H1 (cell line): Measurements from ENCODE around the gene DYNLT3. TPM values are rescaled to one million over a fixed set of nuclear protein-coding genes. Genes with fewer than 3 reads are reported as not detected.

Experiments
- CTCF ChIA-PET: fragments of 300-600 bp; sonication (Branson Sonifier 250); formaldehyde crosslinking; loops from one replicate; lab custom pipeline; 2021; ENCODE audit not compliant: partially characterized antibody; lab: Charles Lee
- POLR2A ChIA-PET: fragments of 300-600 bp; sonication (Branson Sonifier 250); formaldehyde crosslinking; loops from one replicate; lab custom pipeline; 2021; ENCODE audit warnings: inconsistent platforms; ENCODE audit not compliant: partially characterized antibody; lab: Charles Lee
- DNase-seq, 2 experiments: peaks; one replicate each; pipeline versions ENCODE4 v3.0.0 to v3.0.0-alpha.2; 2010 to 2022; ENCODE audit warnings: low spot score in 2 of 2, low read depth in 1 of 2, mixed read lengths in 1 of 2
- FAIRE-seq: peaks from 2 replicates; lab custom pipeline; 2011; peaks lifted over from hg19 to GRCh38; lab: Jason Lieb, UNC
- H2AFZ ChIP-seq: 2 replicates; pipeline ENCODE4 v1.8.1; 2012; ENCODE audit warnings: low read length, inconsistent platforms
- H2AK5ac ChIP-seq: 2 replicates; pipeline ENCODE4 v1.6.1; 2013; ENCODE audit warnings: low read depth, low read length
- H2BK120ac ChIP-seq: replicated peaks from 2 replicates; pipeline ENCODE3; 2013; ENCODE audit warnings: low read depth, low read length, inconsistent platforms
- H2BK12ac ChIP-seq: 2 replicates; pipeline ENCODE4 v1.6.1; 2013; ENCODE audit warnings: low read depth, low read length
- H2BK15ac ChIP-seq: 2 replicates; pipeline ENCODE4 v1.6.1; 2013; ENCODE audit warnings: low read length
- H2BK20ac ChIP-seq: 2 replicates; pipeline ENCODE4 v1.6.1; 2013; ENCODE audit warnings: low read length
- H2BK5ac ChIP-seq: 2 replicates; pipeline ENCODE4 v1.6.1; 2013; ENCODE audit warnings: low read depth, low read length
- H3K14ac ChIP-seq: 2 replicates; pipeline ENCODE4 v1.6.1; 2013; ENCODE audit warnings: inconsistent platforms; ENCODE audit not compliant: insufficient read length
- H3K18ac ChIP-seq: 2 replicates; pipeline ENCODE4 v1.6.1; 2013; ENCODE audit warnings: low read length; ENCODE audit errors: extremely low read depth
- H3K23ac ChIP-seq: 2 replicates; pipeline ENCODE4 v1.6.1; 2013; ENCODE audit warnings: inconsistent platforms; ENCODE audit not compliant: insufficient read length
- H3K23me2 ChIP-seq: 2 replicates; pipeline ENCODE4 v1.6.1; 2013; ENCODE audit warnings: low read depth, low read length
- H3K27ac ChIP-seq: 2 replicates; pipeline ENCODE4 v1.6.1; 2011; ENCODE audit warnings: low read depth, low read length, inconsistent platforms
- H3K27me3 ChIP-seq, 4 experiments: replicated peaks in 1 of 4; 1 replicate in 1 of 4; 2 replicates in 3 of 4; pipeline versions ENCODE4 v1.6.1 to v1.8.1; 2011 to 2013; ENCODE audit warnings: low read length in 3 of 4, mild to moderate bottlenecking in 3 of 4, inconsistent platforms in 2 of 4, mixed read lengths in 2 of 4, moderate library complexity in 1 of 4; ENCODE audit not compliant: control insufficient read depth in 3 of 4, insufficient read depth in 3 of 4; ENCODE audit errors: extremely low read depth in 1 of 4
- H3K36me3 ChIP-seq, 4 experiments: 2 replicates each; pipeline versions ENCODE4 v1.6.1 to v1.8.1; 2011 to 2013; ENCODE audit warnings: mild to moderate bottlenecking in 4 of 4, low read length in 3 of 4, moderate library complexity in 2 of 4, control low read depth in 1 of 4, inconsistent platforms in 1 of 4; ENCODE audit not compliant: insufficient read depth in 4 of 4, control insufficient read depth in 2 of 4
- H3K4ac ChIP-seq: replicated peaks from 2 replicates; pipeline ENCODE3; 2013; ENCODE audit warnings: low read length, low read depth, mixed read lengths, inconsistent platforms; ENCODE audit not compliant: insufficient read length
- H3K4me1 ChIP-seq, 4 experiments: replicated peaks in 1 of 4; 1 replicate in 1 of 4; 2 replicates in 3 of 4; pipeline versions ENCODE4 v1.6.1 to v1.8.1; 2011 to 2013; ENCODE audit warnings: low read length in 3 of 4, inconsistent platforms in 2 of 4, mixed read lengths in 1 of 4; ENCODE audit not compliant: insufficient read depth in 4 of 4, control insufficient read depth in 3 of 4
- H3K4me2 ChIP-seq, 2 experiments: 2 replicates each; pipeline versions ENCODE4 v1.6.1 to v1.8.1; 2011 to 2013; ENCODE audit warnings: low read depth in 2 of 2, low read length in 2 of 2, control low read depth in 1 of 2, inconsistent platforms in 1 of 2, mild to moderate bottlenecking in 1 of 2; ENCODE audit not compliant: insufficient read depth in 1 of 2
- H3K4me3 ChIP-seq, 4 experiments: fragments of 200-600, 300-600 bp in 1 of 4; sonication (generic), shearing (Covaris generic), sonication (Bioruptor Twin) in 1 of 4; 2 replicates each; pipeline versions ENCODE4 v1.5.1 to v1.8.1; 2011 to 2016; ENCODE audit warnings: low read length in 4 of 4, low read depth in 3 of 4, control low read depth in 2 of 4, inconsistent platforms in 2 of 4, mild to moderate bottlenecking in 2 of 4, mixed read lengths in 1 of 4, moderate library complexity in 1 of 4; ENCODE audit not compliant: insufficient read depth in 2 of 4; ENCODE audit errors: extremely low read depth in 1 of 4
- H3K56ac ChIP-seq: replicated peaks from 2 replicates; pipeline ENCODE3; 2013; ENCODE audit warnings: low read depth, mild to moderate bottlenecking, mixed read lengths, low read length, inconsistent platforms; ENCODE audit not compliant: insufficient read length
- H3K79me1 ChIP-seq: 2 replicates; pipeline ENCODE4 v1.6.1; 2013; ENCODE audit warnings: low read depth, low read length, control low read depth
- H3K79me2 ChIP-seq, 2 experiments: 2 replicates each; pipeline versions ENCODE4 v1.6.1 to v1.8.1; 2012 to 2013; ENCODE audit warnings: low read length in 2 of 2, mild to moderate bottlenecking in 2 of 2, inconsistent platforms in 1 of 2; ENCODE audit not compliant: insufficient read depth in 2 of 2, control insufficient read depth in 1 of 2
- H3K9ac ChIP-seq, 4 experiments: replicated peaks in 1 of 4; 1 replicate in 1 of 4; 2 replicates in 3 of 4; pipeline versions ENCODE4 v1.6.1 to v1.8.1; 2011 to 2013; ENCODE audit warnings: low read depth in 3 of 4, low read length in 3 of 4, control low read depth in 2 of 4, mild to moderate bottlenecking in 2 of 4, moderate library complexity in 2 of 4, inconsistent platforms in 1 of 4; ENCODE audit errors: extremely low read depth in 1 of 4
- H3K9me3 ChIP-seq, 2 experiments: 2 replicates each; pipeline versions ENCODE4 v1.6.1 to v1.8.1; 2012 to 2013; ENCODE audit warnings: mild to moderate bottlenecking in 2 of 2, moderate library complexity in 2 of 2, control low read depth in 1 of 2, inconsistent platforms in 1 of 2, low read depth in 1 of 2, low read length in 1 of 2, mixed read lengths in 1 of 2; ENCODE audit not compliant: insufficient read depth in 2 of 2
- H4K20me1 ChIP-seq, 2 experiments: replicated peaks in 1 of 2; 2 replicates each; pipeline versions ENCODE3 to v1.8.1; 2011 to 2013; ENCODE audit warnings: inconsistent platforms in 2 of 2, low read length in 2 of 2, mild to moderate bottlenecking in 1 of 2; ENCODE audit not compliant: insufficient read depth in 2 of 2, control insufficient read depth in 1 of 2
- H4K5ac ChIP-seq: 2 replicates; pipeline ENCODE4 v1.6.1; 2013; ENCODE audit warnings: low read length, low read depth, mixed read lengths, inconsistent platforms; ENCODE audit not compliant: insufficient read length
- H4K8ac ChIP-seq: 2 replicates; pipeline ENCODE4 v1.8.0; 2013; ENCODE audit warnings: mild to moderate bottlenecking, moderate library complexity, low read length, inconsistent platforms; ENCODE audit not compliant: insufficient read depth; ENCODE audit errors: extremely low read depth
- H4K91ac ChIP-seq: replicated peaks from 2 replicates; pipeline ENCODE3; 2013; ENCODE audit warnings: low read length, mixed read lengths, inconsistent platforms; ENCODE audit not compliant: insufficient read length
- ATF3 ChIP-seq: IDR thresholded peaks from 2 replicates; pipeline ENCODE4 v1.6.1; 2011; ENCODE audit warnings: low read depth, mild to moderate bottlenecking, low read length; ENCODE audit not compliant: insufficient read depth
- BRCA1 ChIP-seq: IDR thresholded peaks from 2 replicates; pipeline ENCODE4 v1.6.1; 2012; ENCODE audit warnings: low read depth, low read length, improper control_type of control experiment
- CBX5 ChIP-seq: fragments of 300-800, 300-1000 bp; sonication (generic); IDR thresholded peaks from 2 replicates; pipeline ENCODE4 v1.7.1; 2016; ENCODE audit warnings: antibody characterized with exemption, low read length, low read depth
- CBX8 ChIP-seq: fragments of 300-800, 300-1000 bp; sonication (generic); IDR thresholded peaks from 2 replicates; pipeline ENCODE4 v1.7.1; 2016; ENCODE audit warnings: low read depth, low read length, borderline replicate concordance
- CEBPB ChIP-seq: IDR thresholded peaks from 2 replicates; pipeline ENCODE4 v1.6.1; 2012; ENCODE audit warnings: low read depth, low read length
- CHD2 ChIP-seq: IDR thresholded peaks from 2 replicates; pipeline ENCODE4 v1.6.1; 2012; ENCODE audit warnings: low read length, improper control_type of control experiment
- E2F6 ChIP-seq: IDR thresholded peaks from 2 replicates; pipeline ENCODE4 v1.6.1; 2012; ENCODE audit warnings: inconsistent platforms
- EZH2 ChIP-seq: fragments of 200-600 bp; sonication (generic); IDR thresholded peaks from 2 replicates; pipeline ENCODE4 v1.7.1; 2012; ENCODE audit warnings: low read depth, mild to moderate bottlenecking, moderate library complexity, low read length, inconsistent platforms; ENCODE audit not compliant: severe bottlenecking
- HDAC6 ChIP-seq: IDR thresholded peaks from one replicate; pipeline ENCODE4 v1.7.1; 2012; ENCODE audit warnings: low read depth, mild to moderate bottlenecking, inconsistent platforms, low read length, moderate library complexity
- JUND ChIP-seq: IDR thresholded peaks from 2 replicates; pipeline ENCODE4 v1.6.1; 2011; ENCODE audit warnings: mild to moderate bottlenecking, improper control_type of control experiment, low read length
- KDM5A ChIP-seq: fragments of 200-600 bp; IDR thresholded peaks from 2 replicates; pipeline ENCODE4 v1.7.1; 2012; ENCODE audit warnings: mild to moderate bottlenecking, low read length, inconsistent platforms, mixed read lengths
- PHF8 ChIP-seq: fragments of 200-600 bp; sonication (generic); conservative IDR thresholded peaks from 2 replicates; pipeline ENCODE4 v1.7.1; 2012; ENCODE audit warnings: low read depth, mild to moderate bottlenecking, inconsistent platforms, low read length, moderate library complexity
- SUZ12 ChIP-seq: fragments of 200-600 bp; sonication (generic); IDR thresholded peaks from 2 replicates; pipeline ENCODE4 v1.6.1; 2012; ENCODE audit warnings: mild to moderate bottlenecking, inconsistent platforms, low read length, moderate library complexity, mixed read lengths
- WGBS, 2 experiments: shearing (Covaris generic) in 1 of 2; methylation state at CpG; one replicate each; pipeline versions ENCODE4 v1.1.6 to v1.1.7; 2013 to 2015; ENCODE audit warnings: low lambda C conversion rate in 2 of 2, mixed read lengths in 2 of 2, inconsistent platforms in 1 of 2, low coverage in 1 of 2, missing lambda C conversion rate in 1 of 2; ENCODE audit not compliant: insufficient replicate concordance in 2 of 2, insufficient coverage in 1 of 2, insufficient read length in 1 of 2; ENCODE audit errors: extremely low coverage in 1 of 2, missing lambda C conversion rate in 1 of 2; 5-methylcytosine and 5-hydroxymethylcytosine counted together
- polyA plus RNA-seq, 7 experiments: library from polyadenylated mRNA; depleted of rRNA in 3 of 7; stranded (reverse) in 5 of 7; unstranded in 2 of 7; fragments of >200 nt in 5 of 7; fragments of 200-250 nt in 2 of 7; gene quantifications; 1 replicate in 5 of 7; 2 replicates in 1 of 7; 4 replicates in 1 of 7; pipeline versions ENCODE4 v1.2.1 to v1.2.3, GENCODE V29; 2011 to 2013; ENCODE audit warnings: missing spikeins in 2 of 7, mixed read lengths in 2 of 7
- total RNA-seq: library from RNA; stranded (reverse); fragmentation: NEBNext Ultra II Directional; extraction: Animal tissue kit (Norgen Biotek cat#: 25700); gene quantifications from 2 replicates; pipeline ENCODE4 v1.2.1, GENCODE V29; 2021

The DYNLT3 gene
- total and polyA plus RNA-seq, 2 of the 8 experiments (the other 6 are each of a cell fraction or from before 2014, with no cell fraction given), result 2.3 to 3.5 TPM

DNA sequence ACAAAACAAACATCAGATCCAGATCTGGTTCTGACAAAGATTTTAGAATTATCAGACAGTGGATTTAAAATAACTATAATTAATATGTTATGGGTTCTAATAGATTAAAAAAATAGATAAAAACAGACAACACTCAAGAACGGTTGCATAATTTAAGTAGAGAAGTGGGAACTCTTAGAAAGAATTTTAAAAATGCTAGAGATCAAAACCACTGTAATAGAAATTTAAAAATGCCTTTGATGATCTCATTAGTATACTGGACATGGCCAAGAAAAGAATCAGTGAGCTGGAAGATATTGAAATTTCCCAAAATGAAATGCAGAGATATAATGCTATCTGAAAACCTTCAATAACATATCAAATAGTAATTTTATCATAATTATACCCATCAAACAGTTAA is 28.3 kb upstream of the DYNLT3 start:
- no peak overlapping the region for H2AK5ac ChIP-seq
- H4K20me1 ChIP-seq, result no peaks in the 10 kb centered on the region
- ChIA-PET POLR2A (interaction anchor here (0.6 kb wide), 1 partner anchor 29 kb away, joined by 3 read pairs; no protein-coding TSS in a partner anchor), CTCF (no interaction called here)
- no peak overlapping the region for H2BK120ac ChIP-seq
- no peaks in the 10 kb centered on the region for H3K23me2 ChIP-seq
- no peak overlapping the region for H2BK12ac ChIP-seq
- H3K18ac ChIP-seq, result no peak overlapping the region
- H3K23ac ChIP-seq, result no peak overlapping the region
- H3K79me2 ChIP-seq, result no peaks in the 10 kb centered on the region
- no peak overlapping the region for H2AFZ ChIP-seq
- H3K27ac ChIP-seq, result no peak overlapping the region
- H2BK20ac ChIP-seq, result no peak overlapping the region
- no peaks in the 10 kb centered on the region for H3K9me3 ChIP-seq
- no peak overlapping the region for H2BK5ac ChIP-seq
- no peak overlapping the region for H4K8ac ChIP-seq
- H3K79me1 ChIP-seq, result no peaks in the 10 kb centered on the region
- H3K9ac ChIP-seq, result no peak overlapping the region
- H3K27me3 ChIP-seq, result no peaks in the 10 kb centered on the region
- H4K91ac ChIP-seq, result no peak overlapping the region
- DNase-seq (no peak), FAIRE-seq (no peak)
- H3K4me2 ChIP-seq, result no peak overlapping the region
- H3K14ac ChIP-seq, result no peak overlapping the region
- WGBS, 2 experiments, result 81% methylated on average over 1 of the region's 1 CpG; no CpG with 5 or more reads in 1 of the 2 experiments
- H3K56ac ChIP-seq, result no peak overlapping the region
- H4K5ac ChIP-seq, result no peak overlapping the region
- no peak overlapping the region for H2BK15ac ChIP-seq
- no peaks in the 10 kb centered on the region for H3K36me3 ChIP-seq
- H3K4me3 ChIP-seq, result no peak overlapping the region
- H3K4ac ChIP-seq, result no peak overlapping the region
- TF ChIP-seq ATF3, result no peak
- TF ChIP-seq EZH2, result no peak
- no peak for TF ChIP-seq KDM5A
- TF ChIP-seq JUND, result no peak
- no peak for TF ChIP-seq CBX8
- no peak for TF ChIP-seq CEBPB
- TF ChIP-seq HDAC6, result no peak
- TF ChIP-seq E2F6, result no peak
- no peak for TF ChIP-seq PHF8
- no peak for TF ChIP-seq SUZ12
- no peak for TF ChIP-seq CBX5
- no peak for TF ChIP-seq BRCA1
- no peak for TF ChIP-seq CHD2
- H3K4me1 ChIP-seq, result no peaks in the 10 kb centered on the region
